Endothelial cell of umbilical vein (primary cell): ENCODE data around the gene FOXD2. TPM values are rescaled to one million over a fixed set of nuclear protein-coding genes. Genes with fewer than 3 reads are reported as not detected.

Experiments
- BruUV-seq: library from RNA; stranded (reverse); fragments of 400-500 nt; replicated peaks from 2 replicates; lab custom pipeline; 2021; lab: Mats Ljungman, UMichigan
- CTCF ChIA-PET: fragments of 300-600, 350-600 bp; sonication (Branson Sonifier 250); formaldehyde crosslinking; loops from one replicate; lab custom pipeline; 2021; ENCODE audit warnings: antibody characterized with exemption, inconsistent platforms; lab: Charles Lee
- POLR2A ChIA-PET: fragments of 300-600, 350-600 bp; sonication (Branson Sonifier 250); formaldehyde crosslinking; loops from one replicate; lab custom pipeline; 2021; ENCODE audit warnings: antibody characterized with exemption, inconsistent platforms; lab: Charles Lee
- DNase-seq: peaks from one replicate; pipeline ENCODE4 v3.0.0-alpha.2; 2011; ENCODE audit warnings: low read depth, low spot score
- FAIRE-seq: peaks from 2 replicates; lab custom pipeline; 2011; peaks lifted over from hg19 to GRCh38; lab: Jason Lieb, UNC
- H2AFZ ChIP-seq: 2 replicates; pipeline ENCODE4 v1.6.0; 2012; ENCODE audit warnings: low read depth, low read length, control low read depth, inconsistent platforms
- H3K27ac ChIP-seq: 2 replicates; pipeline ENCODE4 v1.5.1; 2011; ENCODE audit warnings: low read depth, mild to moderate bottlenecking, control low read depth, low read length, moderate library complexity; ENCODE audit not compliant: insufficient read depth
- H3K27me3 ChIP-seq, 2 experiments: 2 replicates each; pipeline versions ENCODE4 v1.6.0 to v1.6.1; 2011; ENCODE audit warnings: low read length in 2 of 2, mixed read lengths in 1 of 2; ENCODE audit not compliant: control insufficient read depth in 2 of 2, insufficient read depth in 2 of 2
- H3K36me3 ChIP-seq, 2 experiments: 2 replicates in 1 of 2; 3 replicates in 1 of 2; pipeline ENCODE4 v1.5.1; 2011; ENCODE audit warnings: low read length in 2 of 2, mild to moderate bottlenecking in 1 of 2, moderate library complexity in 1 of 2; ENCODE audit not compliant: control insufficient read depth in 2 of 2, insufficient read depth in 2 of 2; ENCODE audit errors: extremely low read depth in 1 of 2
- H3K4me1 ChIP-seq: 3 replicates; pipeline ENCODE4 v1.5.1; 2011; ENCODE audit warnings: mild to moderate bottlenecking, low read length; ENCODE audit not compliant: control insufficient read depth, insufficient read depth; ENCODE audit errors: extremely low read depth
- H3K4me2 ChIP-seq: 2 replicates; pipeline ENCODE4 v1.6.1; 2011; ENCODE audit warnings: low read length, control low read depth, mixed read lengths; ENCODE audit not compliant: insufficient read depth
- H3K4me3 ChIP-seq, 3 experiments: fragments of 200-600 bp in 1 of 3; sonication (generic), shearing (Covaris generic) in 1 of 3; replicated peaks in 1 of 3; 2 replicates each; pipeline ENCODE4 v1.5.1; 2011 to 2016; ENCODE audit warnings: control low read depth in 3 of 3, low read length in 3 of 3, mild to moderate bottlenecking in 2 of 3, inconsistent platforms in 1 of 3, low read depth in 1 of 3, moderate library complexity in 1 of 3; ENCODE audit not compliant: insufficient read depth in 1 of 3
- H3K79me2 ChIP-seq: 2 replicates; pipeline ENCODE4 v1.6.0; 2012; ENCODE audit warnings: low read length, inconsistent platforms; ENCODE audit not compliant: control insufficient read depth, insufficient read depth
- H3K9ac ChIP-seq: replicated peaks from 2 replicates; pipeline ENCODE3; 2011; ENCODE audit warnings: low read length, control low read depth; ENCODE audit not compliant: insufficient read depth; ENCODE audit errors: extremely low read depth
- H3K9me1 ChIP-seq: replicated peaks from 3 replicates; pipeline ENCODE4 v1.6.0; 2011; ENCODE audit warnings: mild to moderate bottlenecking, low read length; ENCODE audit not compliant: control insufficient read depth, insufficient read depth; ENCODE audit errors: extremely low read depth
- H3K9me3 ChIP-seq: replicated peaks from 2 replicates; pipeline ENCODE4 v1.5.1; 2012; ENCODE audit warnings: low read length, inconsistent platforms; ENCODE audit not compliant: control insufficient read depth, insufficient read depth
- H4K20me1 ChIP-seq: replicated peaks from 2 replicates; pipeline ENCODE3; 2011; ENCODE audit warnings: mild to moderate bottlenecking, low read length; ENCODE audit not compliant: control insufficient read depth, insufficient read depth; ENCODE audit errors: extremely low read depth
- CTCF ChIP-seq, 2 donors: IDR thresholded peaks; 1 replicate in 1 of 2; 2 replicates in 1 of 2; pipeline ENCODE4 v1.5.1; 2011; ENCODE audit warnings: low read length in 2 of 2, mild to moderate bottlenecking in 2 of 2, moderate library complexity in 2 of 2, control low read depth in 1 of 2, inconsistent platforms in 1 of 2, low read depth in 1 of 2; ENCODE audit not compliant: insufficient read depth in 1 of 2; ENCODE audit errors: extremely low read depth in 1 of 2
- EZH2 ChIP-seq: IDR thresholded peaks from 2 replicates; pipeline ENCODE4 v1.6.1; 2012; ENCODE audit warnings: borderline replicate concordance, low read depth, mild to moderate bottlenecking, moderate library complexity, low read length, inconsistent platforms; ENCODE audit not compliant: severe bottlenecking
- GATA2 ChIP-seq: IDR thresholded peaks from 2 replicates; pipeline ENCODE4 v1.7.0; 2011; ENCODE audit warnings: low read depth, mild to moderate bottlenecking, moderate library complexity, mixed read lengths, low read length; ENCODE audit not compliant: insufficient read length, insufficient read depth
- JUN ChIP-seq: IDR thresholded peaks from 2 replicates; pipeline ENCODE4 v1.6.1; 2011; ENCODE audit warnings: borderline replicate concordance, low read depth; ENCODE audit not compliant: insufficient read length, insufficient read depth
- MAX ChIP-seq: IDR thresholded peaks from 2 replicates; pipeline ENCODE4 v1.6.1; 2011; ENCODE audit not compliant: insufficient read depth, insufficient read length
- MYC ChIP-seq: IDR thresholded peaks from one replicate; pipeline ENCODE4 v1.6.1; 2011; ENCODE audit warnings: mild to moderate bottlenecking, low read depth, low read length
- POLR2AphosphoS5 ChIP-seq: IDR thresholded peaks from 2 replicates; pipeline ENCODE4 v1.6.1; 2012; ENCODE audit warnings: low read depth, mild to moderate bottlenecking, control low read depth, low read length, moderate library complexity; ENCODE audit not compliant: insufficient read depth
- dilution Hi-C: fragments of 300-500 bp; cut with MboI; formaldehyde crosslinking; loops from one replicate; pipeline ENCODE4 v1.15.0; 2019; ENCODE audit warnings: low sequenced_read_pairs; ENCODE audit not compliant: extremely low pct_ligation_motif_present
- intact Hi-C: fragments of 100-400 bp; cut with micrococcal nuclease; formaldehyde crosslinking; loops from one replicate; pipeline ENCODE4 v1.10.0; 2022
- polyA plus RNA-seq, 4 experiments: library from polyadenylated mRNA; depleted of rRNA in 3 of 4; stranded (reverse) in 3 of 4; unstranded in 1 of 4; fragments of >200 nt; gene quantifications; 2 replicates each; pipeline versions ENCODE4 v1.2.1 to v1.2.3, GENCODE V29; 2011 to 2012; ENCODE audit warnings: missing spikeins in 1 of 4
- total RNA-seq: library from RNA; stranded (reverse); gene quantifications from 2 replicates; pipeline ENCODE4 v1.2.3, GENCODE V29; 2021

The FOXD2 gene
- total and polyA plus RNA-seq, 2 donors (not counting 3 experiments of a cell fraction or from before 2014, with no cell fraction given), result 0.01 to 0.09 TPM

- no peak overlapping the region for H2AFZ ChIP-seq
- no peaks in the 10 kb centered on the region for H3K36me3 ChIP-seq
- H3K27me3 ChIP-seq, result peaks cover 62 to 66% of the 10 kb centered on the region in 2 experiments
- H3K9me1 ChIP-seq, result no peaks in the 10 kb centered on the region
- no peaks in the 10 kb centered on the region for H4K20me1 ChIP-seq
- H3K9me3 ChIP-seq, result no peaks in the 10 kb centered on the region
- TF ChIP-seq JUN, result no peak
- no peak for TF ChIP-seq GATA2
- TF ChIP-seq MYC, result no peak
- no peak for TF ChIP-seq POLR2AphosphoS5
- TF ChIP-seq EZH2, result peak; percentile 50
- peak; percentile 41 to 69 for TF ChIP-seq CTCF (IDR thresholded peaks at IDR 0.05; ENCODE audit: extremely low read depth in 1 of 2, insufficient read depth in 1 of 2, low read depth in 1 of 2, low read length in 2 of 2)
- TF ChIP-seq MAX, result no peak
- POLR2A ChIA-PET, result no interaction called here
- H3K9ac ChIP-seq, result no peak overlapping the region
- no peak overlapping the region for H3K4me3 ChIP-seq
- DNase-seq, result no peak
- no peak overlapping the region for H3K27ac ChIP-seq
- BruUV-seq, result no TSS peak
- H3K79me2 ChIP-seq, result no peaks in the 10 kb centered on the region
- intact Hi-C loops (loop anchor here (1.0 kb wide), 1 partner anchor 260 kb away; no protein-coding TSS in a partner anchor), dilution Hi-C loops (loop anchor here (25.0 kb wide), 1 partner anchor 237 kb away; no protein-coding TSS in a partner anchor)
- CTCF ChIA-PET, result interaction anchor here (0.7 to 3.9 kb wide), 12 partner anchors 9 to 277 kb away, joined by 3 to 63 read pairs (median 5); partner anchors contain the start of gene FOXD2
- H3K4me2 ChIP-seq, result no peak overlapping the region
- no peak for FAIRE-seq
- no peaks in the 10 kb centered on the region for H3K4me1 ChIP-seq
These were observed 12.1 kb downstream of the FOXD2 start for GRCh38 chr1:47449822-47450552.
